GM18505 (cell line): ENCODE results near the gene VMAC.

Experiments used
- ATAC-seq: cut with Tn5 transposase; IDR thresholded peaks from one replicate; pipeline ENCODE4 v1.9.1; 2021; ENCODE audit not compliant: unreplicated experiment
- POLR2A ChIP-seq: IDR thresholded peaks from 4 replicates; pipeline ENCODE4 v1.6.1; 2011; ENCODE audit warnings: borderline replicate concordance; ENCODE audit not compliant: insufficient read depth, insufficient read length; ENCODE audit errors: extremely low read depth

VMAC gene

GRCh38 chr19:5934774-5935472 is 30.3 kb downstream of the VMAC start:
- TF ChIP-seq POLR2A, result no peak
- ATAC-seq, result no peak

- ATAC-seq, result no peak
- no peak for TF ChIP-seq POLR2A
These were observed 31.0 kb downstream of the VMAC start for GRCh38 chr19:5935473-5936291.

- ATAC-seq, result no peak
- TF ChIP-seq POLR2A, result no peak
These were observed 31.6 kb downstream of the VMAC start for GRCh38 chr19:5936292-5936592.

DNA sequence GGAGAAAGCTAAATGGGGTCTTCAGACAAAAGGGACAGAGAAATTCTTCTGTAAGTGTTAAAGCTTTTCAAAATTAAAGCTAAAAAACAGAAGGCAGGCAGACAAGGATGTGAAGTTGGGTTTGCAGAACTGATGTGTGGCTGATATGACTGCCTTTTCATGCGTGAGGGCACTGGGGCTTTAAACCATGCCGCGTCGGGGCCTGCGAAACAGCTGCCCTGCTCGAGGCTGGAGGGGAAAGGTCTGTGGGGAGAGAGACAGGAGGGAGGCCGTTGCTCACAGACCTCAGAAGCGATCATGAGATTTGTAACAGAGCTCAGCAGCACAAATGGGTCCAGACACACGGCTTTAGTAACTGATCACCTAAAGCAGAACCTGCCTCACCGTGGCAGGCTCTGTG is 32.9 kb downstream of the VMAC start:
- no peak for ATAC-seq
- no peak for TF ChIP-seq POLR2A

DNA sequence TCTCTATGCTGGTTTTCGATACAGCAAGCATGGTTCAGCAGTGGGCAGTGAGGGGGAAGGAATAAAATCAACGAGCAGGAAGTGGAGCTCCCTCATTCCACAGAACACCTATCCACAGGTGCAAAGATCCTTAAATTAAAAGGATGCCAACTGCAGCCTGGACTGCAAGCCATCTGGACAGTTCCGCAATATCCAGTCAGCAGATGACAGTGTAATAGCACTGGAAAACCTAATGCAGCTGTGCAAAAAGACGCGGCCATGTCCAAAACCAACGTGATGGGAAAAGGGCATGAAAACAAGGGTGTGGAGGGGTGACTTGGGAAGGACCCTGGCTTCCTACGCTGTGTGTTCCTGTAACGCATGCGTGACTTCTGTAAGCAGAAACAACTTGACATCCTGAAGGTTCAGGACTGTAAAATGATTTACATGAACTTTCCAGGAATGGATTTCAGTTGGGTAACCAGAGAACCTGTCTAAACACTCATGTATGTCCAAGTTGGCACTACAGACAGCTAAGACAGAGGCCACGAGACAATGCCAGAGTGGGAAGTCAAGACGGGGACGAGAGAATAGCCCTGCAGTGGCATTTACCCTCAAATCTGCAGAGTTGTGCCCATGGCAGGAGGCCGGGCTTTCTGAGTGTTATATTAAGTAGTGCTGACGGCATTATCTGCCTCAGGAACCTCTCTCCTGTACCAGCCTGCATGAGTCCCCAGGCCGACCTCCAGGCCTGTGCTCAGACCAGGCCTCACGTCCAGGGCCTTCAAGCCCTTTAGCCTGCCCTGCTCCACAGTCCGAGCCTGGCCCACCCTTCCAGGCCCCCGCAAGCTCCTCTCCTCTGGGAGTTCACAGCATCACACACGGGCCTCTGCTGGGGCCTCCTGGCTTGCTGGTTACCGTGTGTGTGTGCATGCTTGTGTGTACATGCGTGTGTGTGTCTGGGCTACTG is 35.9 kb downstream of the VMAC start:
- no peak for ATAC-seq
- no peak for TF ChIP-seq POLR2A

GRCh38 chr19:5941673-5942072 is 37.0 kb downstream of the VMAC start:
- no peak for ATAC-seq
- TF ChIP-seq POLR2A, result no peak

- TF ChIP-seq POLR2A, result no peak
- no peak for ATAC-seq
These were observed 38.4 kb downstream of the VMAC start for GRCh38 chr19:5943045-5943444.

DNA sequence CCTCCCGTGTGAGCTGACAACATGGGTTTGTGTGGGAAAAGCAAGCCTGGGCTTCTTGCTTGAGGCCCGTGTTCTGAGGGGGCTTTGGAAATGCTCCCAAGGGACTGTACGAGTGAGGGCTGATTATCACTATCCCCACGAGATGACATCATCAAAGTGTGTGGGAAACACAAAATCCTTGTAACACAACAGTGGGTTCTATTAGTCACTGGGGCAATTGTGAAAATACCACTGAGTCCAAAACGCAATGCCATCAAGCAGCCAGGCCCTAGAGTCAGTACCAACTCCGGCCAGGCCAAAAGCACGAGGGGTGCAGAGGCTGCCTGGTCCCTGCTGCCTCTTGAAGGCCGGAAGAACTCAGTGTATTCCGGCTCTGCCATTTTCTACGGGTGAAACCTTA is 39.0 kb downstream of the VMAC start:
- no peak for ATAC-seq
- TF ChIP-seq POLR2A, result no peak

DNA sequence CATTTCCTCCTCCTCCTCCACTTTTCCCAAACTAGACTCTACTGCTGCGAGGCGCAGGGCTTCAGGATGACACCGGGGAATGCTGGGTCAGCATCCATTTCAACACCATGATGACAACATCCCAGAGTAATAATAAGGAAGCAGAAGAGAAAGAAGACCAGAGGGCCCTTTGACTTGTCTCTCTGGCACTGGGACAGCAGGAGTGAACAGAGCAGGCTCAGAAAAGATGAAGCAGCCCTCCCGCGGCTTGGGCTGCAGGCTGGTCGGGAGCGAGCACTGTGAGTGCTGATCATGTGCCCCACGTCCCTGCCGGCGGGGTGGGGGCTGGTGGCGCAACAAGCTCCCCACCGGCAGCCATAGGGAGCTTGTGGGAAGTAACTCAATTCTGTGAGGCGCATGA is 42.8 kb downstream of the VMAC start:
- no peak for ATAC-seq
- TF ChIP-seq POLR2A, result no peak

DNA sequence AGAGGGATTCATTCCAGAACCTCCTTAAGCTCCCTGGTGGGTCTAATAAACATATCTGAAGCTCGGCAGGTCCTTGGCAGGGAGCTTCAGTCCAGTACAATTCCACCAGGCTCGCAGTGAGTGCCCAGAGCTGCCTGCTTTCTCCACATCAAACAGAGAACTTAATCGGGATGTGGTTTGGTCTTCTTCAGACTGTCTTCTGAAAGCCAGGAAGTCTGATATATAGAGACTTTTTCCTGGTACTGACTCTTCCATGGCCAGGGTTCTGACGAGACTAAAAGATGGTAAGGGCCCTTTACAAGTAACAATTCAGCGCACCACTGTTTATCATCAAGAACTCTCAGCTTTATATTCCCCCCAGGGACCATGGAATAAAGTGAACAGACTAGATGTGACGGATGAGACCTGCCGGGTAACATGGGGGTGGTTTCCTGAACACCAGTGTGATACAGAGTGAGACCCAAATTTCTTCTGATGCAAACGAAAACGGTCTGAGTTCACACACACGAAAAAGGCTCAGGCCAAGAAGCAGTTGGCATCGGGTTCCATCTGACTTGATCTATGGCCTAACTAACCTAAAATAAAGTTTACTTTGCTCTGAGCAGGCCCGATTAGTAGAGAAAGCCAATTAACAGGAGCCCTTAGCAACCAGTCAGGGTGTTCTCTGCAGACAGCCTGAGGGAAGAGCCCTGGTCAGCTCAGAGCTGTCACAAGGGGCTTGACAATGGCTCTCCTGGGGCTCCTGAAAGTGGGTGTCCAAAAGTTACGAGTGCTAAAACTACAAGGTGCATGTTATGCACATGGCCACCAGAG is 44.3 kb downstream of the VMAC start:
- no peak for TF ChIP-seq POLR2A
- no peak for ATAC-seq

DNA sequence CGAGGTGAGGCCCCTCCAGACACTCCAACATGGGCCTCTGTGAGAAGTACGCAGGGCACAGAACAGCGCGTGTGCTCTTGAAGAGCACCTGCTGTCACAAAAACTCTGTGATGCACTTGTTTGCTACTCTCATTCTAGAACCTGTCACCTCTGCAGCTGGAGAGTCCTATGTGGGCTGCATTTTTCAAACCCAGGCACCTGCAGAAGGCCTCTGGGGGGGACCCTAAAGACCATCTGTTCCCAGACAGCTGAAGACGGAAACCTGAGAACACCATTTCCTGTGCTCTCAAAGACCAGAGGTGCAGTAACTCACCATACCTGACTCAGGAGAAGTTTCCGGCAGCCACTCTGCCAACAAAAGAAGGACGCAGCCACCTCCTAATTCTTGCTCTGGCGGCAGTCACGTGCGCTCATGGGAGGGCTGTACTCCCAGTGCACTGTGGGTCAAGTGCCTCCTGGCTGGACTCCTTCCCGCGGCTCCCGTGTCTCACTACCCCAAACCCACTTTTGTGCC is 45.2 kb downstream of the VMAC start:
- no peak for TF ChIP-seq POLR2A
- ATAC-seq, result no peak

- TF ChIP-seq POLR2A, result no peak
- no peak for ATAC-seq
These were observed 46.1 kb downstream of the VMAC start for GRCh38 chr19:5950741-5951140.

GRCh38 chr19:5951338-5951861 is 46.7 kb downstream of the VMAC start:
- no peak for TF ChIP-seq POLR2A
- ATAC-seq, result no peak
